8988T (cell line): ENCODE data around the gene MASP2.
"Not testable (repeated sequence)": the region's sequence is repeated elsewhere in the genome, so short reads cannot be mapped to it uniquely, and the experiment has no call there.

ENCODE experiments used
- DNase-seq: peaks from one replicate; pipeline ENCODE4 v3.0.0; 2011

Gene MASP2

DNA sequence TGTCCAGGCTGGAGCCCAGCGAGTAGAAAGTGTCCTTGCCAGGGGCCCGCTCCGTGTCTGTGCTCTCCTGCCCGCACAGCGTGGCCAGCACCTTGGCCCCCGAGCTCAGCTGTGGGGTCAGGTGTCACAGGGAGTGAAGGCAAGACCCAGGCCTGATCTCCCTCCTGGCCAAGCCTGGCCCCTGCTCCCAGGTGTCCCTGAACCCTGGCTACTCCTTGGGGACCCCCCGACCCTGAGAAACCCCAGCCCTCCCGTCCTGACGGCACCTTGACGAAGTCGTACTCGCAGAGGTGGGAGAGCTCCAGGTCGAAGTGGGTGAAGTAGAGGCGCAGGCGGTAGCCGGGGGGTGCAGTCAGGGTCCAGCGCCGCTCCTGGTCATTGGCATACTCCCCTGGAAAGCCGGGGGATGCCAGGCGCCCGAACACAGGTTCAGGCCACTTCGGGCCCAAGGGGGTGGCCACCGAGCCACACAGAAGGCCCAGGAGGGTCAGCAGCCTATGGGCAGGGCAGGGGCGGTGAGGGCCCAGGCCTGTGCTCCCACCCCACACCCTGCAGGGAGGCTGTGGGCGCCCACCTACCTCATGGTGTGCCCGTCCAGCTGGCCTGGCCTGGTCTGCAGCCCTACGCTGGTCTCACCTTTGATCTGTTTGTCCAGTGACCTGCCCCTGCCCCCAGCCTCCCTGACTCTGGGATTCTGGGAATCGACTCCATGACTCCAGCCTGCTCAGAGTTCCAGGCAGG is at the start of gene MASP2:
Gene MASP2, minus strand, starts transcription at position 615 of the 741 bp plus-strand sequence. Its CDS starts 32 bp downstream, at position 583.
- DNase-seq = no peak

- not testable (repeated sequence) for DNase-seq
Observed at GRCh38 chr1:11083784-11084183, 36.7 kb upstream of the MASP2 start.

GRCh38 chr1:11080931-11081330 is 33.9 kb upstream of the MASP2 start:
- no peak for DNase-seq

DNA sequence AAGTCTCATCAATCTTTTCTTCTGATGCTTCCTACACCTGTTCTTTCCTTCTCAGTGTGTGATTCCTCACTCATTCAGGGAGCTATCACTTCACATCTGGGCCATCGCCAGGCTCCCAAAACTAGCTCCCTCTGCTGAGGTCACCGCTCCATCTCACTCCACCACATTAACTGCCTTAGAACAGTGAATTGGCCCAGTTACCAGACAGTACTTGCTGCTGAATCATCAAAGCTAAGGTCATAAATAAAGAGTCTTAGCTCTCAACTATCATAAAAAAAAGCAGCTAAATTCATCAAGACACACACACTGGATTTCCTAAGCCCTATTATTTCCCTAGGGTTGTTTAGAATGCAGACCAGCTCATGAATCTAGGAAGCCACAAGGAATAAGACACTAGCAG is 31.6 kb upstream of the MASP2 start:
- DNase-seq = no peak

GRCh38 chr1:11073398-11073797 is 26.4 kb upstream of the MASP2 start:
- DNase-seq = not testable (repeated sequence)

- DNase-seq = no peak
Observed at GRCh38 chr1:11072216-11072917, 25.3 kb upstream of the MASP2 start.

DNA sequence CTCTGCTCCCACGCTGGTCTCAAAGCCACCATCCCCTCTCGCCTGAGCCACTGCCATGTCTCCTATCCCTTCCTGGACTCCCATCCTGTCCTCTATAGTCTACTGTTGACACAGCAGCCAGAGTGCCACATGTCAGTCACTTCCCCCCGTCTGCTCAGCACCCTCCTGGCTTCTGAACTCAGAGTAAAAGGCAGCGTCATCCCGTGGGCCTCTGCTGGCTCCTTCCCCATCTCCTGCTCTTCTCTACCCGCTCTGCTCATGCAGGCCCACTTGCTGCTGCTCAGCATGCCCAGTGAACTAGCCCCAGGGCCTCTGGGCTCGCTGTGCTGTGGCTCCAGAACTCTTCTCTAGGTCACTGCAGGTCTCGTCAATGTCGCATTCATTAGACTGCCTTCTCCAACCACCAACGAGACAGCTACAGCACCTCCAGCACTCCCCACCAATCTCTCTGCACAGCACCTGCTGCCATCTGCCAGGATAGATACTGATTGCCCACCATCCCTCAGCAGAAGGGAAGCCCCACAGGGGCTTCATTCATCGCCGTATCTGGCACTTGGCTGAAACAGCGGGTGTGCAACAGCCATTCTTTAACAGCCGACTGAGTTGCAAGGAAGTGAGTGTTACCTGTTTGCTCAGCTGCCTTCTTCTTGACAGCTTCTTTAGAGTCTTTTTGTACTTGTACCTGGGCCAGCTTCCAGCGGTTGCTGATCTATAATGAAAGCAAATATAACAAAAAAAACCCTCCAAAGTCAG is 24.6 kb upstream of the MASP2 start:
- DNase-seq = no peak

DNA sequence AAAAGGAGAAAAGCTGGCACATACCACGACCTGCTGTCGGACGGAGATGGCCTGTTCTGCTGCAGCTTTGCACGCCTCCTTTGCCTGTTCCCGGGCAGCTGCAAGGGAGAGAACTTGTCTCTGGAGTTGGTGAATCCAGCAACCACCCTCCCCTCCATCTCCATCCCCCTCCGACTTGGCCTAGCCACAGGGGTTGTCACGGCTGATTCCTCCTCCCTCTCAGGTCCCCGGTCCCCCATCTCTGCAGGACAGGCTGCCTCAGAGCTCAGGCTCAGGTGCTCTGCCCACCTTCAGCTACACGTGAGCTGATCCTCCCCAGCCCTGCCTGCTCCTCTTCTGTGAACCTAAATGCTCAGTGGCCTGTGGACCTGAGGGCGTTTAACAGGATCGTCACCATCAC is 23.8 kb upstream of the MASP2 start:
- no peak for DNase-seq

DNA sequence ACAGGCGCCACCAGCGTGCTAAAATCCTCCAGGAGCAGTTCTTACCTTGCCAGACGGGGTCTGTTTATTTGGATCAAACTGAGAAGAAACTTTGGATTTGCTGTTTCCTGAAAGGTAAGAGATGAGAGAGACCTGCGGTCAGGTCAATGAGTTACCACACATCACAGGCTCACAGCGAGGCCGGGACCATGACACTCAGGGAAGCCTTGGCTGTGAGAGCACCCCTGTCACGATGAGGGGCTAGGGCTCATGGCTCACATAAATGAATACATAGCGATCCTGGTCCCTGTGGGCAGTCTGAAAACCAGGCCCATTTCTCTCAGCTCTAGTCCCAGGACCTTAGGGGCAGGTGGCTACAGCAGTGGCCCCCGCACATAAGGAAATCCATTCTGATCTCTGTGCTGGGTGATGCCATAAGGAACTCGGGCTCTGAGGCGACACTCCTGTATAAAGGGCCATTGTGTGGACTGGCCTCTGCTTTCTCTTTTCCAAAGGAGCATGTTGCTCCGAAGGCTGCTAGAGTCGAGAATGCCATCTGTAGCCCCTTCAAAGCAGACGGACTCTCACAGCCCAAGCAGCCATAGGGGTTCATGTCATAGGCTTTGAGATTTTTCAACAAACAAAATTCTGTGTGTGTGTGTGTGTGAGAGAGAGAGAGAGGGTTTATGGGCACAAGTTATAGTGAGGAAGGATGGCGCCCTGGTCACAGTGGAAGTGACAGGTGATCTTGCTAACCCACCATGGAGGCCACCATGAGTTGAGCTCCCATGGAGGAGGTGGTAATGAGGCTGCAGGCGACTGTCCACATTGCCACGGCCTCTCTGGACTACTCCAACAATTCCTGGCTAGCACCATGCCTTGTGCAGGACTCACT is 21.8 kb upstream of the MASP2 start:
- no peak for DNase-seq

DNA sequence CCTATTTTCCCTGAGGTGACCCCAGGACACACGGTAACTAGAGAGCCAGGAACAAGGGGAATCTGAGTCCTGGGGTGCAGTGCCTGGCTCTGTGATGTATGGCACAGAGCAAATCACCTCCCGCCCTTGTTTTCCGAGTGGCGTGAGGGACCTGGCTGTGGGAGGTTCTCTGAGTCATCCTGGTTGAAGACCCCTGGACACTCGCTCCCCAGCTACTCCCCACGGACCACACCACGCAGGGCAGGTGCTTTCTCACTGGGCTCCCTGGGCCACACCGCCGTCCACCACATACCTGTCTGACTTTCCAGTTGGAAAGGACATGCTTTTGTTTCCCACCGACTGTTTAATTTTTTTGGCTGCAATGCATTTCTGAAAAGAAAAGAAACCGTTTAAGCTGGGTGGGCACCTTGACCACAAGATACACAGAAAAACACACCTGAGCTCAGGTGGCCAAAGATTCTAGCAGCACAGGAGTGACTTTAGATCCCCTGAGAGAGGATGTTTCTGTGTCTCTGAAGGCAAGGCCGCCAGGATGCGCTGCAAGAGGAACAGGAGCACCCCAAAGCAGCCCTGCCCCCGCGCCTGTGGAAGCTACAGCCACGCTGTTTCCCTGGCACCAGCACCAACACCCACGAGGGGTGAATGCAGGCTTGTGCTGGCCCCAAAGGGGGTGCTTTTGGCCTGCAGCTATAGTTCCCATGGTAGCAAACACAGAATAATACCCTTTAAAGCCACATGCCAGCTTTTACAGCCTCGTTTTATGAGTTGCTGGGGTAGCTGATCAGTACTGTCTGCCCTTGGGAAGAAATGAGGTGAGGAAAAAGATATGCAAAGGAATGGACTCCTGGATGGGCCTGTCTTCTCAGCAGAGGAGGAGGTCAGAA is 20.9 kb upstream of the MASP2 start:
- no peak for DNase-seq

- no peak for DNase-seq
Observed at GRCh38 chr1:11065796-11066195, 18.8 kb upstream of the MASP2 start.

DNA sequence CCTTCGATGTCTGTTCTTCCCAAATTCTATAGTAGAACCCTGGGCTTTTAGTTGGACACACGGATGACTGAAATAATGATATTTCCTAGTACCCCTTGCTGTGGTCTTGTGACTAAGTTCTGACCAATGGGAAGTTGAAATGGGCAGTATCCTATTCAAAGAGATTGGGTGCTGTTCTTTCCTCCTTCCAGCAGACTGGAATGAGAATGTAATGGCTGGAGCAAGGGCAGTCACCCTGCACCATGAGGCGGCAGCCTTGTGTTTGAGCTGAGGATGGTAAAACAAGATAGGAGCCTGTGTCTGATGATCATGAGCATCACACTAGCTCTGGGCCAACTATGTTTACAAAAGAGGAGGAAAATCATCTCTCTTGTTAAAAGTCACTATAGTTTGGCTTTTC is 17.9 kb upstream of the MASP2 start:
- DNase-seq = no peak

- peak; percentile 66 for DNase-seq
Observed at GRCh38 chr1:11063937-11064537, 17.0 kb upstream of the MASP2 start.

DNA sequence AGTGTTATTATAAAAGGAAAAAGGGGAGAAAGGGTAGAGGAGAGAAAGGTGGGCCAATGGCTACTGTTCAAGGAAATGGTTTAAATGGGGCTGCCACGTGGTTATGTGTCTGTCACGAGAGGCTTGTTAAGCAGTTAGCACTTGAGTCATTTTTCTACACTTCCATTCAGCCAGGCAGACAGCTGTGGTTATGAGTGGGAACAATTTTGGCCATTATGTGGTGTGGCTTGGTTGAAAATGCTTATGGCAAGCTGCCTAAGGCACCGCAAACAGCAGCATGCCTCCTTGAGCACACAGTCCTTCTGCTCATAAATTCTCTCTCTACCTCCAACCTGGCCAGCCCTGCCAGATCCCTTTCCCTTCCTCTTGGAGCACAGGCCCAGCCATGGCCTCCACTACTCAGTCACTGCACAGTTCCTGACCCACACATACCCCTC is 15.9 kb upstream of the MASP2 start:
- DNase-seq = no peak

GRCh38 chr1:11061652-11062365 is 14.8 kb upstream of the MASP2 start:
- no peak for DNase-seq

DNA sequence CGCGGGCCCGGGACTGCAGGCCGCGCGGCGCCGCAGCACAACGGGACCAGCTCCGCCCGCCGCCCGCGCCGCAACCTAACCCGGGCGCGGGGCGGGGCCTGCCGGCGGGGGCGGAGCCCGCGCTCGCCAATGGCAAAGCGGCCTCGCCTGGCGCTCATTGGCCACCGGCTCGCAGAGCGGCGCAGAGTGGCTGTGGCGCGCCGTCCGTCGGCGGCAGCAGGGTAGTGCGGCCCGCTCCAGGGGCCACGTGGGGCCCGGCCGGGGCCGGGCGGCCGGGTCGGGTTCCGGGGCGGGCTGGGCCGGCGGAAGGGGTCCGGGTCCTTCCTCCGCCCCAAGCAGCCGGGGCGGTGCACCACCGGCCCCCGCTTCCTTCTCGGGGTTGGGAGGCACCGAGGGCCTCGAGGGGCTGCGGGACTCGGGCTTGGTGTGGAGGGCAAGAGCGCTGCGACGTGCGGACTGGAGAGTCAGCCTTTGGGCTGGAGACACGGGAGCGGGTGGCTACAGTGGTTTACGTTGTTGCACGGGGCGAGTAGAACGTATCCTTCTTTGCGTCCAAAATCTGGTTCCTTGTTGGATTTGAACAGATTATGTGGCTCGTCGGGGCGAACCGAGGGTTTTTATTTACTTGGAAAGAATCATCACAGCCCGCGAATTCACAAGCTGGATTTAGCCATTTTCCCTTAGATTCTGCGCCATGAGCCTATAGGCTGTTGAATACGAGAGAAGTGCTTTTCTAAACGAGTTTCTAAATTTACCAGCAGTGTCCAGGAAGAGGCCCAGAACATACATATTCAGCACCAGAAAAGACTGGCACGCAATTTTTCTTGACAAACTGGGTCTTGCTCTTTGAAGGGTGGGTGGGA is 13.2 kb upstream of the MASP2 start, which contains the start of gene SRM:
Gene SRM, minus strand, starts transcription at position 51 of the 863 bp plus-strand sequence. CDS start 75 bp downstream, outside the sequence.
- peak; percentile 98 for DNase-seq

- DNase-seq = no peak
Observed at GRCh38 chr1:11059155-11059967, 12.3 kb upstream of the MASP2 start.

DNA sequence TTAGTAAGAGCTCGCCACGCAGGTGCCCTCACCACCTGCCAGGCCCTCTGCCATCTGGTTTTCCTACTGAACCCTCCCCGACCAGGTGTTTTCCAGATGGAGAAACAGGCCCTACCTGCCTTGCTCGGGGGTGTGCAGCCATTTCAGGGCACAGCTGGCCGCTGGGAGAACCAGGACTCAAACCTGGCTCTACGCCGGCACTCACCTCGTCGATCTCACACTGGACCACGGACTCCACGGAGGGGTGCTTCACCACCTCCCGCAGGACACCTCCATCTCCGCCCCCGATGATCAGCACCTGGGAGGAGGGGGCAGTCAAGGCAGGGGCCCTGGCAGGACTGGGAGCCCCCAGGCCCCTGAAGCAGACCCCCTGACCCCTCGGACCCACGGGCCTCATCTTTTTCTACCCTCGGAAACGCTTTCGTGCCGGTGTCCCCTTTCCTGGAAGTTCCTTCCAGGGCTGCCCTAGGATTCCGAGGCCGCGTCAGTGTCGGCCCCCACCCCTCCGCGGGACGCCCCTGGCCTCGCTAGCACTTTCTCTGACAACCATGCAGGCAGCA is 11.6 kb upstream of the MASP2 start:
- DNase-seq = no peak
